ENCODE data around the gene AGO4.
"Not testable (repeated sequence)": the region's sequence is repeated elsewhere in the genome, so short reads cannot be mapped to it uniquely, and the experiment has no call there.

AGO4 gene

DNA sequence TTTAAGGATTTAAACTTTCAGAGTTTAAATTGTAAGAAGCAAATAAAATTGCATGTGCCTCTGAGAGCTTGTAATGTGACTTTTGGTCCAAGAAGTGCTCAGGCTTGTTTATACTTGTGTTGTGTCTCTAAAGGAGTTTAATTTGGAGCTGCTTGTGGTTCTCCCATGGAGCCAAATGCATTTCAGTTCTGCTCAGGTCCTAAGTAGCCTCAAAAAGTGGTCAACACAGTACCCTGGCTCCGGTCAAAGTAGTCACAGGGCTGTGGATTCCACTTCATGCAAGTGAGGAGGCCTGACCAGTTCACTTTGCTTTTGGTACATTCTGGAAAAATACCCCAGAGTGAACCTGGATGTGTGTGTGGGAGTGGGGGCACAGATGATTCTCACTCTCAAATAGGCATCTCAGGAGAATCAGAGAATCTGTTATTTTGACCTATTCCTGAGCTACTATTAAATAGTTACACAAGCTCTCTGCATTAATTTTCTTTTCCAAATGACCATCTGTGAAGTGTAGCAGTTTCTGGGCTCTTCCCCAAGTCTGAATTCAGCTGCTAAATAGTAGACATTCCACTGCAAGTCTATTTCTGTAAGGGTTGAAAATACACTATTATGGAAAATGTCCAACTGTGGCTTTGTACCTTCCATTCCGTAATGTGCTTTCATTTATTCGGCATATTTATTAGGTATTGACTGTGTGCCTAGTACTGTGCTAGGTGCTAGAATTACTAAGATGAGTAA is 43.5 kb downstream of the AGO4 start:
- H3K4me3 ChIP-seq (ENCODE audit: low read depth, low read length) = no peak overlapping the region
- no peak overlapping the region for H3K9ac ChIP-seq (ENCODE audit: low read depth, low read length)
- no peaks in the 10 kb centered on the region for H3K9me3 ChIP-seq (ENCODE audit: control insufficient read depth, insufficient read depth, low read length)
- no peaks in the 10 kb centered on the region for H3K4me1 ChIP-seq (ENCODE audit: control insufficient read depth, insufficient read depth, low read length)
- no peaks in the 10 kb centered on the region for H3K27me3 ChIP-seq (ENCODE audit: control insufficient read depth, insufficient read depth, low read length)
- H3K36me3 ChIP-seq (ENCODE audit: control insufficient read depth, insufficient read depth, low read length) = no peaks in the 10 kb centered on the region

DNA sequence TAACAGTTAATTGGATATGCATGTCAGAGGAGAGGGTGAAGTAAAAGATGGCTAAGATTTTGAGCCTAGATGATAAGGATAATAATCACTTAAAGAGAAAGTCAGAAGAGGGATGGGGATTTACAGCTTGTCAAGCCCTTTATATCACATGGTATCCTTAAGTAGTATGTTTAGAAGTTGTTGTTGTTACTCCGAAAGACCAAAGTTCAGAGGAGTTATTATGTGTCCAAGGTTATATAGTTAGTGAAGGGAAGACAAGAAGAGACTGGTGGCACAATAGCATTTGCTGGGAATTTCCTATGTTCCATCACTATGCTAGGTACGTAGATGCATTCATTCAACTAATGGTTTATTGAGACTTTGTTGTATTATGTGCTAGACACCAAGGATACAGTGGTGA is 44.4 kb downstream of the AGO4 start:
- Histone ChIP-seq H3K36me3 (ENCODE audit: control insufficient read depth, insufficient read depth, low read length) (no peaks in the 10 kb centered on the region), H3K9me3 (ENCODE audit: control insufficient read depth, insufficient read depth, low read length) (no peaks in the 10 kb centered on the region), H3K27me3 (ENCODE audit: control insufficient read depth, insufficient read depth, low read length) (no peaks in the 10 kb centered on the region), H3K4me3 (ENCODE audit: low read depth, low read length) (no peak overlapping the region), H3K9ac (ENCODE audit: low read depth, low read length) (no peak overlapping the region), H3K4me1 (ENCODE audit: control insufficient read depth, insufficient read depth, low read length) (no peaks in the 10 kb centered on the region)

DNA sequence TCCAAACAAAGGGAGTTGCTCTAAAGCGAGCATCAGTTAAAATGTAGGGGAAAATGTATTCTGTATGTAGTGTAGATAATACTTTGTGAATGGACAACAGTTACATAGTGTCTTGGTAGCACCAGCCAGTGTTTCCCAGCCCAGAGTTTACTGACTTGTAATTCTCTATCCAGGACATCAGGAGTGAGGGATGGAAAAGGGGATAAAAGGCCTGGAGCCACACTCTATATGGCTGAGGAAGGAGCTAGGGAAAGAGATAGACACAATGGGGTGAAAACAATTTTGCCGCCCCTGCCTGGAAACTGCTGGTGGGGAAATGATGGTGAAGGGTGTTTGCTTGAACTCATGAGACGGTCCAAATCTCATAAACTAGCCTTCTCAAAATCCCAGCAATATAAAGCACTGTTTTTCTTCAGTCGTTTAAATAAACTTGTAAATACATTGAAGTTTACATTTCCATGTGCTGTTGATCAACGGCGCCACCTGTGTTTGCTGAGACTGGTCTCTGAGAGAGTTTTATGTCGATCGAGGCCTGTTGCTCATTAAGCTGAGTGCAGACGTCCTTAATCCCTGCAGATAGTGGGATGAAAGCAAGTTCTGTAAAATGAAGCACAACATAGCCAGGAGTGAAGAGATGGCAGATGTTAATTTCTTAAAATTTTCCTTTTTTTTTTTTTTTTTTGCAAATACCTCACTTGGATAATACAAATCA is 47.3 kb downstream of the AGO4 start:
- no peak overlapping the region for H3K9ac ChIP-seq (ENCODE audit: low read depth, low read length)
- H3K27me3 ChIP-seq (ENCODE audit: control insufficient read depth, insufficient read depth, low read length) = no peaks in the 10 kb centered on the region
- no peaks in the 10 kb centered on the region for H3K4me1 ChIP-seq (ENCODE audit: control insufficient read depth, insufficient read depth, low read length)
- no peak overlapping the region for H3K4me3 ChIP-seq (ENCODE audit: low read depth, low read length)
- H3K9me3 ChIP-seq (ENCODE audit: control insufficient read depth, insufficient read depth, low read length) = no peaks in the 10 kb centered on the region
- H3K36me3 ChIP-seq (ENCODE audit: control insufficient read depth, insufficient read depth, low read length) = no peaks in the 10 kb centered on the region

DNA sequence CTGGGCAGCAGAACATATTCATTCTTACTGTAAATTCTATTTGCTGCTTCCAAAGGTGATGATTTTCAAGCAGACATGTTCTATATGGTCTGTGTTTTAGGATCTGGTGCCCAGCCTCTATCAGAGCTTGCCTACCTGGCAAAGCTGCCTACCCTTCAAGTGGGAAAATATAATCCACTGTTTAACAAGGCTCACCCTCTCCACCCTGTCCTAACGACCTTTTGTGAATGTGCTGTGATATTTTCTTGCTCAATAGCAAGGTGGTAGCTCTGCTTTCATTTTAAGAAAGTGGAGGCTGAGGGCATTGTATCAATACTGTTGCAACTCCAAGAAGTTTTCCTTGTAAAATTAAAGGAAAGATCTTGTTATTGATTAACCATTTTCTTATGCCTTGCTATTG is 49.1 kb downstream of the AGO4 start:
- Histone ChIP-seq H3K4me3 (ENCODE audit: low read depth, low read length) (no peak overlapping the region), H3K27me3 (ENCODE audit: control insufficient read depth, insufficient read depth, low read length) (no peaks in the 10 kb centered on the region), H3K4me1 (ENCODE audit: control insufficient read depth, insufficient read depth, low read length) (no peaks in the 10 kb centered on the region), H3K36me3 (ENCODE audit: control insufficient read depth, insufficient read depth, low read length) (no peaks in the 10 kb centered on the region), H3K9me3 (ENCODE audit: control insufficient read depth, insufficient read depth, low read length) (no peaks in the 10 kb centered on the region), H3K9ac (ENCODE audit: low read depth, low read length) (no peak overlapping the region)

DNA sequence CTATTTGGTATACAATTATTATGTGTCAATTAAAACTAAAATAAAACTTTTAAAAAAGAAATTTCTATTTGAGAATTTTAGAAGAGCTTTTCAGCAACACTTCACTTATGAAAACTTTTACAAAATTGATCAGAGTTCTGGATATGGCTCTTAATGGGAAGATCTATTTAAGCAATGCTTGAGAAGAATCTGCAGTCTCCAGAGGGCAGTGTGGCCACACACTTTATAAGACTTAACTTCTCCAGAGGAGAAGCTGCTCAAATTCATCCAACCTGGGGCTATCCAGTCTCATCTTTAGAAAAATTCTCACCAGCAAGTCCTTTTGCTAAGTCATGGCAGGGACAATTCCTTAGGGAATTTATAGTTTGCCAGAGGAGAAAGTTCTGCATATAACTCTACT is 50.0 kb downstream of the AGO4 start:
- H3K27me3 ChIP-seq (ENCODE audit: control insufficient read depth, insufficient read depth, low read length) = no peaks in the 10 kb centered on the region
- no peaks in the 10 kb centered on the region for H3K36me3 ChIP-seq (ENCODE audit: control insufficient read depth, insufficient read depth, low read length)
- H3K4me3 ChIP-seq (ENCODE audit: low read depth, low read length) = no peak overlapping the region
- no peaks in the 10 kb centered on the region for H3K9me3 ChIP-seq (ENCODE audit: control insufficient read depth, insufficient read depth, low read length)
- no peak overlapping the region for H3K9ac ChIP-seq (ENCODE audit: low read depth, low read length)
- no peaks in the 10 kb centered on the region for H3K4me1 ChIP-seq (ENCODE audit: control insufficient read depth, insufficient read depth, low read length)

DNA sequence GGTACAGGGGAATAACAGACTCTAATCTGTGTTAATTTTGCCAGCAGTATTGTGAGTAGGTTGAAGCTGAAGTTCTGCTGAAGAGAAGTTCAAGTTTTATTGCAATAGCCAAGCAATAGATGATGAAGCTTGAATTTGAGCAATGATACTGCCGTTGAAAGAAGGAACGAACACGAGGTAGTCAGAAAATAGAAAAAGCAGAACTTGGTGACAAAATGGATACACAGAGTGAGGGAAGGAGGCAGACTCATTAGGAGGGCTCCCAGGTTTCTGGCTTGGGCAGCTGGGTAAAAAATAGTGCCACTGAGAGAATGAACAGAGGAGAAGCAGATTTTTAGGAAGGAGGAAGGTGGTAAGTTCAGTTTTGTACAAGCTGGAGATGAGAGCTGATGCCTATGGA is 52.9 kb downstream of the AGO4 start:
- H3K9ac ChIP-seq (ENCODE audit: low read depth, low read length) = no peak overlapping the region
- no peak overlapping the region for H3K4me3 ChIP-seq (ENCODE audit: low read depth, low read length)
- no peaks in the 10 kb centered on the region for H3K36me3 ChIP-seq (ENCODE audit: control insufficient read depth, insufficient read depth, low read length)
- H3K9me3 ChIP-seq (ENCODE audit: control insufficient read depth, insufficient read depth, low read length) = no peaks in the 10 kb centered on the region
- no peaks in the 10 kb centered on the region for H3K27me3 ChIP-seq (ENCODE audit: control insufficient read depth, insufficient read depth, low read length)
- H3K4me1 ChIP-seq (ENCODE audit: control insufficient read depth, insufficient read depth, low read length) = no peaks in the 10 kb centered on the region

DNA sequence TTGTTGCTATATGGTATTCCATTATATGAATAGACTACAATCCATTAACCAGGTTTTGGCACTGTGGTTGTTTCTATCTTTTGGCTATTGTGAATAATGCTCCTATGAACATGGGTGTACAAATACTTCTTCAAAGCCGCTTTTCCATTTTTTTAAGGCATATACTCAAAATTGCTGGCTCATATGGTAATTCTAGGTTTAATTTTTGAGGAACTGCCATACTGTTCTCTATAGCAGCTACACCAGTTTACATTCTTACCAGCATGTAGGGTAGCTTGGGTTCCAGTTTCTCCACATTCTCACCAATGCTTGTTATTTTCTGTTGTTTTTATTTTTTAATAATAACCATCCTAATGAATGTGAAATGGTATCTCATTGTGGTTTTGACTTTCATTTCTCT is 55.3 kb downstream of the AGO4 start:
- Histone ChIP-seq H3K27me3 (ENCODE audit: control insufficient read depth, insufficient read depth, low read length) (no peaks in the 10 kb centered on the region), H3K36me3 (ENCODE audit: control insufficient read depth, insufficient read depth, low read length) (no peaks in the 10 kb centered on the region), H3K9me3 (ENCODE audit: control insufficient read depth, insufficient read depth, low read length) (no peaks in the 10 kb centered on the region), H3K9ac (ENCODE audit: low read depth, low read length) (no peak overlapping the region), H3K4me3 (ENCODE audit: low read depth, low read length) (no peak overlapping the region), H3K4me1 (ENCODE audit: control insufficient read depth, insufficient read depth, low read length) (no peaks in the 10 kb centered on the region)

DNA sequence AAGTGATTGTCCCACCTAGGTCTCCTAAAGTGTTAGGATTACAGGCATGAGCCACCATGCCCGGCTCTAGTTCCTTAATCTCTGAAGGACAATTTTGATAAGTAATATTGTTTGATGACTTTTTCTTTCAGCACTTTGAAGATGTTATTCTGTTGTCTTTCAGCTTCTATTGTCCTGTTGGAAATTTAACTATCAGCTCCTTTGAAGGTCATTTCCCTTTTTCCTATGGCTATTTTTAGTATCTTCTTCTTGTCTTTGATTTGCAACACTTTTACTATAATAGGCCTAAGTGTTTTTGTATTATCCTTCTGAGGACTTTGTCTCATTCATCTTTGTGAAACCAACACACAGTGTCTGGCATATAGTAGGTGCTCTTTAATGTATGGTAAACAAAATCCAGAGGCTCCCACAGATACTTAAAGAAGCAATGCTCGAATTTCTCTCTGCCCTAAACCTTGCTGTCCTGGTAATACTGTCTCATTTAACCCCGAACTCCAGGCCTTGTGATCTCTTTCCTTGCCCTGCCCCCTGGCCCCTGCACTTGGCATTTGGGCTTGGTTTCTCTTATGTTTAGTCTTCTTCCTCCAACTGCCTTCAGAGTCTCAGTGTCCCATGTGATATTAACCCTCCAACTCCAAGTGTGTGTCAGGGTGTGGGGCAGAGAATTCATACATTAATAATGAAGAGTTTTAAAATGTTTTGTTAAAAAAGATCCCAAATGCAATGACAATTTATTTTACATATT is 56.2 kb downstream of the AGO4 start:
- H3K9ac ChIP-seq (ENCODE audit: low read depth, low read length) = no peak overlapping the region
- H3K36me3 ChIP-seq (ENCODE audit: control insufficient read depth, insufficient read depth, low read length) = no peaks in the 10 kb centered on the region
- H3K4me1 ChIP-seq (ENCODE audit: control insufficient read depth, insufficient read depth, low read length) = no peaks in the 10 kb centered on the region
- H3K9me3 ChIP-seq (ENCODE audit: control insufficient read depth, insufficient read depth, low read length) = no peaks in the 10 kb centered on the region
- no peak overlapping the region for H3K4me3 ChIP-seq (ENCODE audit: low read depth, low read length)
- no peaks in the 10 kb centered on the region for H3K27me3 ChIP-seq (ENCODE audit: control insufficient read depth, insufficient read depth, low read length)

DNA sequence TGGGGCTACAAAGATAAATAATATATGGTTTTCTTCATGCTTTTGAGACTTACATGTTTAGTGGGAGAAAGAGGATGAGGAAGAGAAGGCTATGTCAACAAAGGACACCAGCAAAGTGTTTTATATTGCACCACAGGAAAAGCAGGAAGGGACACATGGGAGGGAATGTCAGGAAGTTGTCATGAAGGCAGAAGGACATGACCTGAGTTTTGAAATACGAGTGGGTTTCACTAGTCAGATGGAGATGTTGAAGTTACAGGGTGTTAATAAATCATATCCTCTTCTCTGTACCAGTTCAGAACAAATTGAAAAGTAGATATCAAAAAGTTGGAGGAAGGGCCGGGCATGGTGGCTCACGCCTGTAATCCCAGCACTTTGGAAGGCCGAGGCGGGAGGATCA is 57.0 kb downstream of the AGO4 start:
- Histone ChIP-seq H3K9me3 (ENCODE audit: control insufficient read depth, insufficient read depth, low read length) (no peaks in the 10 kb centered on the region), H3K4me1 (ENCODE audit: control insufficient read depth, insufficient read depth, low read length) (no peaks in the 10 kb centered on the region), H3K27me3 (ENCODE audit: control insufficient read depth, insufficient read depth, low read length) (no peaks in the 10 kb centered on the region), H3K36me3 (ENCODE audit: control insufficient read depth, insufficient read depth, low read length) (no peaks in the 10 kb centered on the region), H3K4me3 (ENCODE audit: low read depth, low read length) (no peak overlapping the region), H3K9ac (ENCODE audit: low read depth, low read length) (no peak overlapping the region)

DNA sequence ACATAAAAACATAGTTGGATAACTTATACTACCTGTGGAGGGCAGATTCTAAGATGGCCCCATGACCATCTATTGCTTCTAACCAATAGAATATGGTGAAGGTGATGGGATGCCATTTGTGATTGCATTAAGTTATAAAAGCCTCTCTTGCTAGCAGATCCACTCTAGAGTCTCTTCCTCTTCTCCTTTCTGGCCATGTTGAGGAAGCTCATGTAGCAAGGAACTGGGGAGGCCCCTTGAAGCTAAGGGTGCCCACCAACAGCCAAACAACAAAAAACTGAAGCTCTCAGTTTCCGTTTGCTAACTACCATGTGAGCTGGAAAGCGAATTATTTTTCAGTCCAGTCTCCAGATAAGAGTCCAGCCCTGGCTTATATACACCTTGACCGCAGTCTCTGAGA is 59.2 kb downstream of the AGO4 start:
- H3K27me3 ChIP-seq (ENCODE audit: control insufficient read depth, insufficient read depth, low read length) = no peaks in the 10 kb centered on the region
- H3K9me3 ChIP-seq (ENCODE audit: control insufficient read depth, insufficient read depth, low read length) = no peaks in the 10 kb centered on the region
- H3K4me1 ChIP-seq (ENCODE audit: control insufficient read depth, insufficient read depth, low read length) = no peaks in the 10 kb centered on the region
- no peak overlapping the region for H3K4me3 ChIP-seq (ENCODE audit: low read depth, low read length)
- no peaks in the 10 kb centered on the region for H3K36me3 ChIP-seq (ENCODE audit: control insufficient read depth, insufficient read depth, low read length)
- no peak overlapping the region for H3K9ac ChIP-seq (ENCODE audit: low read depth, low read length)

DNA sequence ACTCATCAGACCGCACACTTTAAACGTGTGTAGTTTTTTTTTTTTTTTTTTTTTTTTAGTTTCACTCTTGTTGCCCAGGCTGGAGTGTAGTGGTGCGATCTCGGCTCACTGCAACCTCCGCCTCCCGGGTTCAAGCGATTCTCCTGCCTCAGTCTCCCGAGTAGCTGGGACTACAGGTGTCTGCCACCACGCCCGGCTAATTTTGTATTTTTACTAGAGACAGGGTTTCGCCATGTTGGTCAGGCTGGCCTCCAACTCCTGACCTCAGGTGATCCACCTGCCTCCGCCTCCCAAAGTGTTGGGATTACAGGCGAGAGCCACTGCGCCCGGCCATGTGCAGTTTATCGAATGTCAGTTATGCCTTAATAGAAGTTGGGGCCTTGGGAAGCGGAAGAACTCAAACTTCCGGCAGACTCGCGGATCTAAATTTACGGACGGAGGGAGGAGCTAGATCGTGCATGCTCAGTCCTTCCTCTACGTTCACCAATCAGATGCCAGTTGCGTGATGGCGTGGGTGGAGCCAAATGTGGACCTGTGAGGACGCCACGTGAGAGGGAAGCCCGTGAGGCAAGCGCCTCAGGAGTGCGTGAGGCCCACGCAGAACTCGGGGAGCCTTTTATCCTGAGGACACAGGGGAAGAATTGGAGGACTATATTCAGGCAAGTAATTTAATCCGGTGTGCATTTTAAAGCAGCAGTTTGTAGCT is 61.6 kb downstream of the AGO4 start:
- H3K9ac ChIP-seq (ENCODE audit: low read depth, low read length); H3K36me3 ChIP-seq (ENCODE audit: control insufficient read depth, insufficient read depth, low read length); H3K27me3 ChIP-seq (ENCODE audit: control insufficient read depth, insufficient read depth, low read length); H3K4me3 ChIP-seq (ENCODE audit: low read depth, low read length); H3K4me1 ChIP-seq (ENCODE audit: control insufficient read depth, insufficient read depth, low read length); H3K9me3 ChIP-seq (ENCODE audit: control insufficient read depth, insufficient read depth, low read length): not testable (repeated sequence)

Measured in iPS-15b (cell line).